ENCODE results near the gene PRR9. TPM values are rescaled to one million over a fixed set of nuclear protein-coding genes. Genes with fewer than 3 reads are reported as not detected.

Gene PRR9, protein sequence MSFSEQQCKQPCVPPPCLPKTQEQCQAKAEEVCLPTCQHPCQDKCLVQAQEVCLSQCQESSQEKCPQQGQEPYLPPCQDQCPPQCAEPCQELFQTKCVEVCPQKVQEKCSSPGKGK
- total RNA-seq = not detected in 2 replicates

DNA sequence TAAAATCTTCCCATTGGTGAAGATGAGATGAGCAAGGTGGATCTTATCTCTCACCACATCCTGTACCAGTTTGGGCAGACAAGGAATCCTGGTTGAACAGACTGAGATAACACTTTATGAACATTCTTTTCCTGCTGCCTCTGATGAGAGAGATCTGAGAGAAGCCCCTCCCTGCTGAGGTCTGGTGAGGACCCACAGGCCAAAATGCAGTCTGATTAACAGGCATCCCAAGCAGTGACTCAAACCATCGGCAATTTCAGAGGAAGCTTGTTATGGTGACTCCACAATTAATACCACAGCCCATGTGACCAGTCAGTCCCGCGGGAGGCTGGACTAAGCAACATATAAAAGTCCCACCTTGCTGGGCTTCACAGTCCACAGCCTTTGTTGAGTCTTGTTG, at the start of gene PRR9:
TSS of gene PRR9 (plus strand) at position 373 of the 400 bp plus-strand sequence. CDS start 561 bp downstream, outside the sequence.

DNA sequence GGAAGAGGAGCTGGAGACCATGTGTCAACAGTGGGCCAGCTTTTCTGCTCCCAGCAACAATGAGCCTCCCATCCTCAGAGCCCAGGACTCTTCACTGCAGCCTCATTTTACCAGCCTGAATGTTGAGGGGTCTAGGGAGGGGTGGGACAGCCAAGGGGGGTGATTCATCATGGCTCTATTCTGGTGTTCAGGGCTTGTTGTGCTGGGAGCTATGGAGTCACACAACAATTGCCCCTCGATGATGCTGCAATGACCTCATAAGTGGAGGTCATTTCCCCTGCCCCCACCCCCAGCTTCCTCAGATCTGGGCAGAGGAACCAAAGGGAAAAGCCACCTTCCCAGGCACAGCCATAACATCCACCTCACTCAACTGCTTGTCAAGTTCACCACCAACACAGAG, 14.3 kb upstream of the PRR9 start, which contains the start of gene LELP1:
TSS of gene LELP1 (plus strand) at position 301 of the 400 bp plus-strand sequence. CDS start 1,278 bp downstream, outside the sequence.

DNA sequence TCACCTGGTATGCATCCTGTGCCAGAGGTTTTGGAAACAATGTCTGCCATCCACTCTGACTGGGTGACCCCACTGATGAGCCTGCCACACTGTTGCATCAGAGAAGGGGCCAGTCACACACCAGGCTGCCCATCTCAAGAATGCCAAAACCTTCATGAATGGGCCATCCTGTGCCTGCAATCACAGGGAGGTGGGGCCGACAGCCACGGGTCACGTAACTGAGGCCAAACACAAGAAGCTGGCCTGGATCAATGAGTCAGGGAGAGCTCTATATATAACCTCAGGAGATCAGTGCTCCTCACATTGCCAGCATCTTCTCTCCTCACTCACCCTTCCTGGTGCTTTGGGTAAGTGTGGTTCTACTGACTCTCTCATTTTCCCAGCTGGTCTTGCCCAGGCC, 42.0 kb downstream of the PRR9 start, which contains the start of gene LORICRIN:
TSS of gene LORICRIN (plus strand) at position 301 of the 400 bp plus-strand sequence. CDS start 1,263 bp downstream, outside the sequence.

Other genes starting within 250 kb of the PRR9 start
- not detected in 2 replicates for gene SPRR4, start 246.9 kb upstream of the PRR9 start, total RNA-seq
- gene SPRR1A, start 233.5 kb upstream of the PRR9 start, total RNA-seq = not detected in 2 replicates
- 8.9 and 51.4 TPM in 2 replicates for gene SPRR3, start 215.8 kb upstream of the PRR9 start, total RNA-seq
- 14.7 and 15.3 TPM in 2 replicates for gene SPRR1B, start 186.4 kb upstream of the PRR9 start, total RNA-seq
- gene SPRR2D, start 176.5 kb upstream of the PRR9 start, total RNA-seq = 1.1 TPM in 1 of 2 replicates, not detected in the other
- gene SPRR2A, start 160.1 kb upstream of the PRR9 start, total RNA-seq = 1.9 and 3.0 TPM in 2 replicates
- gene SPRR2B, start 146.0 kb upstream of the PRR9 start, total RNA-seq = not detected in 2 replicates
- 0.85 and 0.96 TPM in 2 replicates for gene SPRR2E, start 123.1 kb upstream of the PRR9 start, total RNA-seq
- not detected in 2 replicates for gene SPRR2F, start 104.1 kb upstream of the PRR9 start, total RNA-seq
- not detected in 2 replicates for gene SPRR2G, start 66.7 kb upstream of the PRR9 start, total RNA-seq
- not detected in 2 replicates for gene LELP1, start 14.2 kb upstream of the PRR9 start, total RNA-seq
- not detected in 2 replicates for gene LORICRIN, start 42.1 kb downstream of the PRR9 start, total RNA-seq
- 1.7 TPM in 1 of 2 replicates, not detected in the other for gene PGLYRP3, start 95.4 kb downstream of the PRR9 start, total RNA-seq
- 0.64 and 1.9 TPM in 2 replicates for gene PGLYRP4, start 131.3 kb downstream of the PRR9 start, total RNA-seq
- gene S100A9, start 140.3 kb downstream of the PRR9 start, total RNA-seq = 302 and 949 TPM in 2 replicates
- 1.7 TPM in 1 of 2 replicates, not detected in the other for gene S100A12, start 158.0 kb downstream of the PRR9 start, total RNA-seq
- gene S100A8, start 173.5 kb downstream of the PRR9 start, total RNA-seq = 19.4 and 185 TPM in 2 replicates
- gene S100A7A, start 198.9 kb downstream of the PRR9 start, total RNA-seq = under 0.01 TPM in 1 of 2 replicates, not detected in the other
- 1.4 TPM in 1 of 2 replicates, not detected in the other for gene S100A7, start 243.1 kb downstream of the PRR9 start, total RNA-seq

Measured in tracheal epithelial cell (primary cell).